ENCODE measurements around the gene KLHDC8A.
"Not testable (repeated sequence)": the region's sequence is repeated elsewhere in the genome, so short reads cannot be mapped to it uniquely, and the experiment has no call there.

The KLHDC8A gene

DNA sequence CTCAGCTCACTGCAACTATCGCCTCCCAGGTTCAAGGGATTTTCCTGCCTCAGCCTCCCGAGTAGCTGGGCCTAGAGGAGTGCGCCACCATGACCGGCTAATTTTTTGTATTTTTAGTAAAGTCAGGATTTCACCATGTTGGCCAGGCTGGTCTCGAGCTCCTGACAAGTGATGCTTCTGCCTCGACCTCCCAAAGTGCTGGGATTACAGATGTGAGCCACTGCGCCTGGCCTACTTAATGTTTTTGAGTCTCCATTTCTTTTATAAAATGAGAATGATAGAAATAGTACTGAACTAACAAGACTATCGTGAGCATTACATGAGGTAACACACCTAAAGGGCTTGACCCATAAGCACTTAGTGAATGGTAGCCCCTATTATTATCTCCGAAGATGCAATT lies 56.6 kb downstream of the KLHDC8A start:
- no peak overlapping the region for H3K4me3 ChIP-seq (ENCODE audit: low read depth, low read length)
- no peak for DNase-seq
- H3K27me3 ChIP-seq (replicated peaks), result no peaks in the 10 kb centered on the region
- in situ Hi-C loops (cut with HindIII; ENCODE audit: low pct_ligation_motif_present, low sequenced_read_pairs), result no loop called here
- H3K36me3 ChIP-seq (replicated peaks), result peaks cover 35% of the 10 kb centered on the region
- peak overlapping the region; percentile 95 for H3K27ac ChIP-seq
- TF ChIP-seq, protein P1, sequence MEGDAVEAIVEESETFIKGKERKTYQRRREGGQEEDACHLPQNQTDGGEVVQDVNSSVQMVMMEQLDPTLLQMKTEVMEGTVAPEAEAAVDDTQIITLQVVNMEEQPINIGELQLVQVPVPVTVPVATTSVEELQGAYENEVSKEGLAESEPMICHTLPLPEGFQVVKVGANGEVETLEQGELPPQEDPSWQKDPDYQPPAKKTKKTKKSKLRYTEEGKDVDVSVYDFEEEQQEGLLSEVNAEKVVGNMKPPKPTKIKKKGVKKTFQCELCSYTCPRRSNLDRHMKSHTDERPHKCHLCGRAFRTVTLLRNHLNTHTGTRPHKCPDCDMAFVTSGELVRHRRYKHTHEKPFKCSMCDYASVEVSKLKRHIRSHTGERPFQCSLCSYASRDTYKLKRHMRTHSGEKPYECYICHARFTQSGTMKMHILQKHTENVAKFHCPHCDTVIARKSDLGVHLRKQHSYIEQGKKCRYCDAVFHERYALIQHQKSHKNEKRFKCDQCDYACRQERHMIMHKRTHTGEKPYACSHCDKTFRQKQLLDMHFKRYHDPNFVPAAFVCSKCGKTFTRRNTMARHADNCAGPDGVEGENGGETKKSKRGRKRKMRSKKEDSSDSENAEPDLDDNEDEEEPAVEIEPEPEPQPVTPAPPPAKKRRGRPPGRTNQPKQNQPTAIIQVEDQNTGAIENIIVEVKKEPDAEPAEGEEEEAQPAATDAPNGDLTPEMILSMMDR (IDR thresholded peaks at IDR 0.05; ENCODE audit: low read depth, low read length, missing control alignments), result no peak

DNA sequence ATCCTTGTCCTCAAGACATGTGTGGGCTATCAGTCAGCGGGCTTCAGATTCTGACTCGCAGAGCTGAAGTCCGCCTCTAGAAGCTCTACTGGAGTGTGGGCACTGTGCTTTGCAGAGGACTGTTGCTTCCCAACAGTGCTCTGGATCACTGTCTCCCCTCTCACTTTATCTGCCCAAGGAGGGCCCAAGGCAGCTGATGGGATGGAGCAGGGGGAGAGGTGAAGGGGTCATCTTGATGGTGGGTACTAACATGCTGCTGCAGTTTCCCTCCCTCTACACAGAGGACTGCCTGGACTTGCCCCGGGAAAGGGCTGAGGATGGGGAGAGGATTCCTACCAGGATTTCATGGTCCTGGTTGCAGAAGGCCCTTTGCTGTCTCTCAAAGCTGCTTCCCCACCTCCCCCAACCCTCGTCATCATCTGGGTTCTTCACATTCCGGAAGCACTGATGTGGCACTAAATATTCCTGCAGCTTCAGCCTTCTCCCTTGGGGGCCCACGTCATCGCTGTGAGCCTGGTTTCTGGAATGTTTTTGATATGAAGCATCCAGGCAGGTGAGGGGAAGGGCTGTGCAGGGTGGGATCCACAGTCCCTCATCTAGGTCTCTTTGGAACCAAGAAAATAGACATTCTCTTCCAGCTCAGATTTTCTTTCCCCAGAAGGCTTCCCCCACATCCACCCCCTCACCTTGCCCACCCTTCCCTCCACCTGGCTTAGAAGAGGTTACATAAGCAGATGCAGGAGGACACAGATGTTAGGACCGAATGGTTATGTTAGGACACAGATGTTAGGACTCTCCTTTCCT lies 58.3 kb downstream of the KLHDC8A start:
- H3K27me3 ChIP-seq (replicated peaks), result no peaks in the 10 kb centered on the region
- TF ChIP-seq, protein P1 (IDR thresholded peaks at IDR 0.05; ENCODE audit: low read depth, low read length, missing control alignments), result no peak
- H3K36me3 ChIP-seq (replicated peaks), result peaks cover 18% of the 10 kb centered on the region
- H3K4me3 ChIP-seq (ENCODE audit: low read depth, low read length), result no peak overlapping the region
- in situ Hi-C loops (cut with HindIII; ENCODE audit: low pct_ligation_motif_present, low sequenced_read_pairs), result no loop called here
- DNase-seq, result peak; percentile 99
- H3K27ac ChIP-seq, result peak overlapping the region; percentile 95

DNA sequence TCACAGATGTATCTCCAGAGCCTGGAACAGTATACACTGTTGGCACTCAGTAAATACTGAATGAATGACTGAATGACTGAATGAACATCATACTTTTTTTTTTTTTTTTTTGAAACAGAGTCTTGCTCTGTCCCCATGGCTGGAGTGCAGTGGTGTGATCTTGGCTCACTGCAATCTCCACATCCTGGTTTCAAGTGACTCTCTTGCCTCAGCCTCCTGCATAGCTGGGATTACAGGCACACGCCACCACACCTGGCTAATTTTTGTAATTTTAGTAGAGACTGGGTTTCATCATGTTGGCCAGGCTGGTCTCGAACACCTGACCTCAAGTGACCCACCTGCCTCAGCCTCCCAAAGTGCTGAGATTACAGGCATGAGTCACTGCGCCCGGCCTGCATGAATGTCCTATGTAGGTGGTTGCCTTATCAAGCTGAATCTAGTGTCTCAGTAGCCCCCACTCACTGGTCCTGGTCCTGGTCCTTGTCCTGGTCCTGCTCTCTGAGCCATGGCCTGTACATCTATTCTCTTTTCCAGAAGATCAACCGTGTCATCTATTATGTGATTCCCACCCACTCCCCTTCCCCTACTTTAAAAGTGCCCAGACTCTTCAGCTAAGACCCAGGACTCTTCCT lies 59.1 kb downstream of the KLHDC8A start:
- Histone ChIP-seq H3K27ac (peak overlapping the region; percentile 95), H3K36me3 (replicated peaks) (peaks cover 10% of the 10 kb centered on the region)
- H3K4me3 ChIP-seq (ENCODE audit: low read depth, low read length); DNase-seq; H3K27me3 ChIP-seq (replicated peaks); in situ Hi-C loops (cut with HindIII; ENCODE audit: low pct_ligation_motif_present, low sequenced_read_pairs): not testable (repeated sequence)

DNA sequence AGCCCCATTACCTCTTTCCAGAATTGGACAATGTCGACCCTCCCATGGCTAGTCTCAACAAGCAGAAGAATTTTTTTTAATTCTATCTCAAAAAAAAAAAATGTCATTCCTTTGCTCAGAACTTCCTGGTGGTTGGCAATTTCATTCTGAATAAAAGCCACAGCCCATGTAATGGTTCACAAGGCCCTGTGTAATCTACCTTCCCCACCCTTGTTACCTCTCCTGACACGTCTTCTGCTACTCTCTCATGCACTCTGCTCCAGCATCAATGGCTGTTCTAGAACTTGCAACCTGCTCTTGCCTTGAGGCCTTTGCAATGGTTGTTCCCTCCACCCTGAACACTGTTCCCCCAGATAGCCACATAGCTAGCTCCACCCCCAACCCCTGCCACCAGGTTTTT lies 60.6 kb downstream of the KLHDC8A start:
- Histone ChIP-seq H3K27me3 (replicated peaks) (no peaks in the 10 kb centered on the region), H3K27ac (no peak overlapping the region), H3K36me3 (replicated peaks) (no peaks in the 10 kb centered on the region), H3K4me3 (ENCODE audit: low read depth, low read length) (no peak overlapping the region)
- no peak for DNase-seq
- in situ Hi-C loops (cut with HindIII; ENCODE audit: low pct_ligation_motif_present, low sequenced_read_pairs), result no loop called here
- TF ChIP-seq, protein P1 (IDR thresholded peaks at IDR 0.05; ENCODE audit: low read depth, low read length, missing control alignments), result no peak

DNA sequence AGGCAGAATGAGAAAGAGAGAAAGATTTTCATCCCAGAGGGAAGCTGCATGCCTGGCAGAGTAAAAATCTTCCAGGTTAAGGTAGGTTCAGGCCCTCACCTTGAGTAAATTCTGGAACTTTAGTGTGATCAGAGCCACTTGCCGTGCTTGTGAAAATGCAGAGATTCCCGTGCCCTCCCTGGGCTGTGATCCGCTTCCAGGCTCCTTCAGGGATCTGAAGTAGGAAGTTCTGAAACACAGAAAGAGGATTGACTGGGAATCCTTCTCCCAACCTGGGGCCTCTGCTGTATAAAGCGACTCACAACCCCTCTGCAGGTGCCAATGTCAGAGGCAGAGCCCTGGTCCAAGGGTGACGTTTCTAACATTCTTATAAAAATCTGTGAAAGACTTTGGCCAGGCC lies 61.8 kb downstream of the KLHDC8A start:
- DNase-seq, result no peak
- H3K4me3 ChIP-seq (ENCODE audit: low read depth, low read length), result no peak overlapping the region
- TF ChIP-seq, protein P1 (IDR thresholded peaks at IDR 0.05; ENCODE audit: low read depth, low read length, missing control alignments), result no peak
- no peaks in the 10 kb centered on the region for H3K27me3 ChIP-seq (replicated peaks)
- in situ Hi-C loops (cut with HindIII; ENCODE audit: low pct_ligation_motif_present, low sequenced_read_pairs), result no loop called here
- H3K36me3 ChIP-seq (replicated peaks), result no peaks in the 10 kb centered on the region
- H3K27ac ChIP-seq, result peak overlapping the region; percentile 58

DNA sequence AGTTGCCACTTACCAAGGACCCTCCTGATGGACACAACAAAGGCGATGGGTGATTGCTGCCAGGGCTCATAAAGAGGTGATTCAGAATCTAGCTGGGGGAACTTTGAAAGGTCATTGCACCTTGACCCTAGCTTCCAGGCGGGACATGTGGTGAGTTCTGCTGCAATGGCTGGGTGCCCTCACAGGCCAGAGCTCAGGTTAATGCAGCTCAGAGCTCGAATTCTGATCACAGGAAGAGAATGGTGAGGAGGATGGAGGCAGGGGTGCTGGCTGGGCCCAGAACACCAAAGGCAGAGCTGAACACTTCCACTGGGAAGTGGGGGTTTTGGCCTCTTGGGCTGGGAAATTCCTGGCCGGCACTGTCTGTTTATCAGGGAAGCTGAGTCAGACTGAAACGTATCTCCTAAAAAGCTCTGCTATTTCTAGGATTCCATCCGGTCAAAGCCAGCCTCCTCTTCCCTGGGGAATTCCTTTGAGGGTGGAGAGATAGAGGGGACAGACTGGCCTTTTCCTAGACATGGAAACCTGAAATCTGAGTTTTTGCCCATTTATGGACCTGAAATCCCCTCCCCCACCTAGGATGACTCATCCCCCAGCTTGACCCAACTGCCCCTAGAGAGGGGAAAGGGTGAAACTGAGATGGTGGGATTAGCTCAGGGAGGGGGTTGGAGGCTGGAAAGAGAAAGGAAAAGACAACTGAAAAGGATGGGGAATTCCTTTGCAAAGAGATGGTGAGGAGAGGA lies 62.4 kb downstream of the KLHDC8A start:
- no peaks in the 10 kb centered on the region for H3K27me3 ChIP-seq (replicated peaks)
- no peaks in the 10 kb centered on the region for H3K36me3 ChIP-seq (replicated peaks)
- DNase-seq, result peak; percentile 80
- H3K4me3 ChIP-seq (ENCODE audit: low read depth, low read length), result no peak overlapping the region
- in situ Hi-C loops (cut with HindIII; ENCODE audit: low pct_ligation_motif_present, low sequenced_read_pairs), result no loop called here
- TF ChIP-seq, protein P1 (IDR thresholded peaks at IDR 0.05; ENCODE audit: low read depth, low read length, missing control alignments), result no peak
- peak overlapping the region; percentile 58 for H3K27ac ChIP-seq
